Measurements from ENCODE around the gene PCSK6.
A peak's percentile ranks its signal among the peaks of the same experiment; 100 is the strongest.
"Not testable (repeated sequence)": the region's sequence is repeated elsewhere in the genome, so short reads cannot be mapped to it uniquely, and the experiment has no call there.

The PCSK6 gene

DNA sequence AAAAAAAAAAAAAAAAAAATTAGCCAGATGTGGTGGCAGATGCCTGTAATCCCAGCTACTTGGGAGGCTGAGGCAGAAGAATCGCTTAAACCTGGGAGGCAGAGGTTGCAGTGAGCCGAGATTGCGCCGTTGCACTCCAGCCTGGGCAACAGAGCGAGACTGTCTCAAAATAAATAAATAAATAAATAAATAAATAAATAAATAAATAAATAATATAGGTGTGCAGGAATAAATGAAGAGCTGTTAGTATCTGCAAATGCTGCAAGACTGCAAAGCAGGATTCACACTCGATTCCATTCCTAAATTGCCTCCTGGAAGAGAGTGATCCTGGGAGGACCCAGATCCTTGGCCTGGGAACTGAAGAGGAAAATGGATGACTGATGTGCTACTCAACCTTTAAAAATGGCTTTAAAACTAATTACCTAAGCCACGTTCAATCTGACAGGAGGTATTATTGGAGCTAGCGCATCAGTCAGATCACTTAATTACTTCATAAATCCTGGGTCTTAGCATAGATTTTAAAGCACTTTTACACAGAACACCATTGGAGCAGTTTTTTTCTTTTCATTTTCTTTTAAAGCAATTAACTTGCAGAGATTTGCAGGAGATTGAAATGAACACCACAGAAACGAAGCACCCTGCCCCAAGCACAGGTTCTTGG lies 132.9 kb downstream of the PCSK6 start:
- not testable (repeated sequence) for DNase-seq (ENCODE audit: low spot score)

DNA sequence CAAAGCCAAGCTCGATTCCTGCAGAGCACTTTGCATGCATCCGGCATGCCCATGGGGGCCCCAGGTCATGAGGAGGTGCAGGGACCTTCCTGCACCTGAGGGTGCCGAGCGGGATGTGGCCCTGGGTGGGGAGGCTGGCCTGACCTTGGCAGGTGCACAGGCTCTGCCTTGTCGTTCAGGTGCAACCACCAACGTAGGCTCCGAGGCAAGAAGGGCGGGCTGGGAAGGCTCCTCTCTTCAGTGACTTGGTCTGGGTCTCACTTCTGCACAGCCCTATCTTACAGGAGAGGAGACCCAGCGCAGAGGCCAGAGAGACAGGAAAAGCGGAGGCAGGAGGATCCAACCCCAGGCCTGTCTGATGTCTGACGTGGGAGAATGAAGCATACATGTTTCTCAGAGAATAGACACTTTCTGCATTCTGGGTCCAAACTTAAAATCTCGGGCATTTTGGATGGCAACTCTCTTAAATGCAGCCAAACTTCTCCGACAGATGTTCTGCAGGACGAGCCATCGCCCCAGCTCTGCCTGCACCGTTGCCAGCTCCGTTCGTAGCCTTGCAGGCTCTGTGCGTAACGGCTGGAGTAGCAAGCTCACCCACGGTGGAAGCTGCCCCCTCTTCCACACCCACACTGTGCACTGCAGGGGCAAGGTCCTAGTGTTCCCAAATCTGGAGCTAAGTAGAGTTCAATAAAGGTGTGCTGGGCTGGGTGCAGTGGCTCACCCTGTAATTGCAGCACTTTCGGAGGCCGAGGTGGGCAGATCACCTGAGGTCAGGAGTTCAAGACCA lies 133.6 kb downstream of the PCSK6 start:
- no peak for DNase-seq (ENCODE audit: low spot score)

DNA sequence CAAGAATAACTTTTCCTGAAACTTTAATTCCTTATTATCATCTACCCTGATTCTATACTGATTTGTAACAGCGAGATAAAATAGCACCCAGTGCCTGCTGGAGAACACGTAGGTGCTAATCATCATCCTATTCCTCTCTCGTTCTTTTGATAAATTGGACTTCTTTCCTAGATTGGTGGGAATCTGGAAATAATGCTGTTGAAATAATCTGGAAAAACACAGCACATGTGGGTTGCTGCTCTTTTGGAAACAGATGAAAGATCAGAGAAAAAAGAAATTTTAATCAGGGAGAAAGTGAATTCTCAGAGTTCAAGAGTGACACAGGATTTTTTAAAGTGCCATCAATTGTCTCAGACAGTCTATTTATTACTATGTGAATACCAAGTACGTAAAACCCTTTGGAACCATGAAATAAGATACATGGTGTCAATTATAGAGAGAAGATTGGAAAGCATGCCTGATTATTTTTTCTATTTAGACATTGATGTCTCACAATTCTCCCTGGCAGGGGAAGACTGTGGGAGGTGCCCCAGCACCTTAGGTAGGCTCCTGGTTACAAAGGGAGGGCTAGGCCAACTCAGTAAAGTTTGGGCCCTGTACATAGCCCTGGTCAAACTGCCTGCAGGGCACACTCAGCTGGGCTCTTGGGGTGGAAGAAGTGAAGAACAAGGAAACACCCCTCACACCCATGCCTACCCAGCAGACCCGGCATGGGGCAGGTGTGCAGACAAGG lies 134.4 kb downstream of the PCSK6 start:
- no peak for DNase-seq (ENCODE audit: low spot score)

DNA sequence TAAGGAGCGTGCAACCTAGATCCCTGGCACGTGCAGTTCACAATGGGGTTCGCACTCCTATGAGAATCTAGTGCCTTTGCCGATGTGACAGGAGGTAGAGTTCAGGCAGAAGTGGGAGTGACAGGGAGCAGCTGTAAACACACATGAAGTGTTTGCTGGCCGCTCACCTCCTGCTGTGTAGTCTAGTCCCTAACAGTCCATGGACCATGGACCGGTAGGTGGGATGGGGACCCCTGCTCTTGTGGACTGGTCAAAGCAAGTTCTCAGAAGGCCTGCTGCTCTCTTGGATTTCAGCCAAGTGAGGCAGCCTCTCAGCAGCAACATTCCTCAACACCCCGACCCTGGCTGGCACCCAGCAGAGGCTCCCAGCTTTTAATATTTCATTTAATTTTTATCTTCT lies 136.3 kb downstream of the PCSK6 start:
- DNase-seq (ENCODE audit: low spot score) = no peak

DNA sequence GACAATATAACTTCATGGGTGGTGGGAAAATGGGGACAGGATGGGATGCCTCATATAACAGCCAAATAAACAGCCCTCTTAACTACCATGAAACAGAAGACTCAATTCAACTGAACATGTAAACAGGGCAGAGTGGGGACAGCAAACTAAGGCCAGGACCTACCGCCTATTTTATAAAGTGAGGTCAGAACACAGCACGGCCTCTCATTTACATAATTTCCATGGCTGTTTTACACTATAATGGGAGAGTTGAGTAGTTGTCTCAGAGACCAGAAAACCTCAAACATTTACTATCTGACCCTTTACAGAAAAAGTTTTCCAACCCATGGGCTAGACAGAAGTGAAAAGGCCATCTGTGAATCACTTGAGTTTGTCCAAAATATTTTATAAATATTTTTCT lies 137.8 kb downstream of the PCSK6 start:
- no peak for DNase-seq (ENCODE audit: low spot score)

DNA sequence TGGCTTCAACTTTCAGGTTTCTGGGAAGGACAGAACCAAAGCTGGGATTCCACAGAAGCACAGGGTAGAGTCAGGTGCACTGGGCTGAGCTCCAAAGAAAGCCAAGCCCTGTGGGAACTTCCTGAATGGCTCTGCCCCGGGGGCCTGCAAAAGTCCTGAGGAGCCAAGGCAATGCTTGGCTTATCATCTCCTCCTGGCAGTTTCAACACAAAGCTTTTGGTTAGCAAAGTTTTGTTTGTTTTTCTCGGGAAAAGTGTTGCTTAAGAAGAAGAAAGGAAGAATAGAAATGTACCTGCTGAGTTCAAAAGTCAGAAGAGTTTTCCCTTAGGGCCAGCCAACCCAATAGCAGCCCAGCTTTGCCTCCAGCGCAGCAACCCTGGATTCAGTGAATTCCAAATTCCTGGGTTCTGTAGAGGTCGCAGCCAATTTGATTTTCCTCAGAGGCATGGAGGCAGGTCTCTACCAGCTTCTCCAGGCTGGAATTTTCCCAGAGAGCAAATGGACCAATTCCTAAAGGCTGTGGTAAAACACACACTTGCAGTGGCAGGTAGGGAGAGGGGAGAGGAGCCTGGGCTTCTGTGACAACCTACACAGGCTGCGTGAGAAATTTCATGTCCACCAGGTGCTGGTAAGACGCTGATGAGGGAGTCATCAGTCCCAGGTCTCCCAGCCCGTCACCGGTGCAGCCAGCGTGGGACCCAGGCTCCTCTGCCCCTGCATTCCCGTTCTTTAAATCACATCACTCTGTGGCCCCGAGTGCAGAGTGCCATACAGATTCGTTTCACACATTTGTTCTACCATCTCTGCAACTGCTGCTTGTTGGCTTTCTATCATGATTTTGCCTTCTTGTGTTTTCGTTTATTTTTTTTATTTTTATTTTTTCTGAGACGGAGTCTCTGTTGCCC lies 140.2 kb downstream of the PCSK6 start:
- DNase-seq (ENCODE audit: low spot score) = no peak

DNA sequence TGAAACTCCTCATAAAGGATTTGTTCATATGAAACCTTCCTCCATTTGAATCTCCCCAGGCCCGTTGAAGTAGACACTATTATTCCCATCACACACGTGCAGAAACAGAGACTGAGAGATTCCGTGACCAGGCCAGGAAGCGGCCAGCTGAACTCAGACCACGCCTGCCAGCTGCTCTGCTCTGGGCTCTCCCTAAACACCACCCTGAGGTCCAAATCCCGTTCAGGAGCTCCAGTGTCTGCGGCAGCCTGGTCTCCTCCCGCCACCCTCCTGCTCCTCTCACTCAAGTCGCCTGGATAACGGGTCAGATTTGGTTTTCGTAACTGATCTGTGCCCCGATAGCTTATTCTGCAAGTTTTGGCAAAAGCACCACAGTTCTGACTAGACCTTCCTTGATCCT lies 140.9 kb downstream of the PCSK6 start:
- DNase-seq (ENCODE audit: low spot score) = peak; percentile 46

DNA sequence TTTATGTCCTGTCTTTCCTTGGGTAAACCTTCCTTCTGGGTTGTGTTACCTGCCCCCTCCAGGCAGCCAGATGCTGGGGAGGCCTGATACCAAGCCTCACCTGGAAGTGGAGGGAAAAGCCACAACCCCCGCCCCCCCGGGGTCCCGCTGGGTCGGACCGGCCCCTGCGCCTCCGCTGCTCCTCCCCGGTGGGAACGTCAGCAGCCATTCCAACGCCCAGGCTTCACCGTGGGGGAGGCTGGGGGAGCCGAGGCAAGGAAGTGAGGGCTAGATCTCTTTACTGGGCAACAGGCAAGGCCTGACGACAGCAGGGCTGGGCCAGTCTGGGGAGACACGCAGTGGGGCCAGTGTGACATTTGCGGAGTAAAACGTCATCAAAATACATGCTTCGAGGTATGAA lies 141.5 kb downstream of the PCSK6 start:
- DNase-seq (ENCODE audit: low spot score) = no peak

DNA sequence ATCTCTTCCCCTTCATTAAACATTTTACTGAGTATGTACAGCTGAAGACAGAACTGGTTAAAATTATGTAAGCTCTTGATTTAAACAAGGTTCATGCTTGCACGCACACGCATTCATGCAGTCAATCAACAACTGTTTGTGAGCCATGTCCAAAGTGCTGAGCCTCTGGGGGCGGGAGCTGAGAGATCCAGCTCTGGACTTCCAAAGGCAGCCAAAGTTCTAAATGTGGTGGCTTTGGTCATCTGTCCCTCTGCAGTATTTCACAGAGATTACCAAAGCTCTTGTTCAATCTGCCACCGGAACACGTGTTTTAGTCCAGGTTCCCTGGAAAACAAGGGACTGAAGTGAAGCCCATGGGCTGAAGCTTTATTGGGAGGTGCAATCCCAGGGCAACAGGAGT lies 142.1 kb downstream of the PCSK6 start:
- no peak for DNase-seq (ENCODE audit: low spot score)

DNA sequence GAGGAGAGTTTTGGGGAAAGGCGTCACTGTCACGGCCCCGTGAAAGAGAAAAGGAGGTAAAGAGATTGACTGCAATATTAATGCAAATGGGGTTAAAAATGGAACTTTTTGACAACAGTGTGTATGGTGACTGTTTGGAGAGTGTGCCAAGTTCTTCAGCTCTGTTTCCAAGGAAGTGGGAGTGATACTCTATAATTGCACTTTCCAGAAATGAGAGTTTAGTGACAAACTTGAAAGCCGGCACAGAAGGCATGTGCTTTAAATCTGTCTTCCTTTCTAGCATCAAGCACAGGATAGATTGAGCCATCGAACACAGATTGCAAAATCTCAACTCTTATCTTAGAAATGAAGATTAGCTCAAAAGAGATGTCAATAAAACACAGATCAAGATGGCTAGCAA lies 142.6 kb downstream of the PCSK6 start:
- no peak for DNase-seq (ENCODE audit: low spot score)

DNA sequence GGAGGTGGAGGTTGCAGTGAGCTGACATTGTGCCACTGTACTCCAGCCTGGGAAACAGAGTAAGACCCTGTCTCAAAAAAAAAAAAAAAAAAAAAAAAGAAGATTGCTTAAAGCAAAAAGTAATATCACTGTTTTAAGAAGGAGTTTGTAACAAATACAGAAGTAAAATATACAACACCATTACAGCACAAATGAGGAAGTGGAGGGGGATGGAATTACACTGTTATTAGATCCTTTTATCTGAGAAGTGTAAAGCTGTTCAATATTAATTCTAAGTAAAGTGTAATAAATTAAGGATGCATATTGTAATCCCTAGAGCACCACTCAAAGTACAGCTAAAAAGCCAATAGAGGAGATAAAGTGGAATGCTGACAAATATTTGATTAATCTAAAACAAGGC lies 147.5 kb downstream of the PCSK6 start:
- DNase-seq (ENCODE audit: low spot score) = no peak

DNA sequence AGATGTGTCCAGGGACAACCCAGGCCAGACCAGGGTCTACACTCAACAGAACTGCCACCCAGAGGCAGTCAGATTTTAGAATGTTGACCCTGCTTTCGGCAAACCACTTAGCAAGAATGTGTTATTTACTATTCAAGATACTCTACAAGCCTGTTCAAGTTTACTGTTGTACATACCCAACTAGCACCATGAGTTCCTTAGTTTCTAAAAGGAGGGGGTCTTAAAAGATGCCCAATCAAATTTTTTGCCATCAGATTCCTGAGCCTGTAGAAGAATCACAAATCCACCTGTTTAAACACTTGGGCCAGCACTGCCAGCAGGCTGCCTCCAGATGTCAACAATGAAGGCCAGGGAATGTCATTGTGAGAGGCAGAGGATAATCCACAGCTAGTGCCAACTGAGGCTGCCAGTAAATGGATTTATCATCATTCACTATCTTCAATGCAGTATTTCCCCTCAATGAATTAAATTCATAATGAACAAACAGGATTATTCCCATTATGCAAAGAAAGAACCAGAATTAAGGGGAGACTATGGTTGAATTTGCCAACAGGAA lies 150.9 kb downstream of the PCSK6 start:
- DNase-seq (ENCODE audit: low spot score) = no peak

DNA sequence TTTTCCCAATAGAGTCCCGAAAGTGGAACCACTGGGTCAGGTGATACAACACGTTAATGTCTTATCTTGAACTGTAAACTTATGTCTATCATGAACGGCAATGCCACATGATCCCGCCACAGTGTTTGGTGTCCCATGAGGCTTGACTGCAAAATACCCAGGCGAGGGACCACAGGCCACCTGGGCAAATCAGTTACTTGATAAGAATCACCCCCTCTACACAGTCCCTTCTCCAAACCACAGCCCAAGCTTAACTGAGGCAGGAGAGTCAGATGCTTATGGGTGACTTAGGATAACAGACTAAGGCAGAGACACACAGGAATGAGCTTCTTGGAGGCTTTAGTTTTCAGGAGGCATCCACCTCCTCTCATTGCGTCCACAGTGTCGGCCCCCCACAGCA lies 151.5 kb downstream of the PCSK6 start:
- DNase-seq (ENCODE audit: low spot score) = no peak

DNA sequence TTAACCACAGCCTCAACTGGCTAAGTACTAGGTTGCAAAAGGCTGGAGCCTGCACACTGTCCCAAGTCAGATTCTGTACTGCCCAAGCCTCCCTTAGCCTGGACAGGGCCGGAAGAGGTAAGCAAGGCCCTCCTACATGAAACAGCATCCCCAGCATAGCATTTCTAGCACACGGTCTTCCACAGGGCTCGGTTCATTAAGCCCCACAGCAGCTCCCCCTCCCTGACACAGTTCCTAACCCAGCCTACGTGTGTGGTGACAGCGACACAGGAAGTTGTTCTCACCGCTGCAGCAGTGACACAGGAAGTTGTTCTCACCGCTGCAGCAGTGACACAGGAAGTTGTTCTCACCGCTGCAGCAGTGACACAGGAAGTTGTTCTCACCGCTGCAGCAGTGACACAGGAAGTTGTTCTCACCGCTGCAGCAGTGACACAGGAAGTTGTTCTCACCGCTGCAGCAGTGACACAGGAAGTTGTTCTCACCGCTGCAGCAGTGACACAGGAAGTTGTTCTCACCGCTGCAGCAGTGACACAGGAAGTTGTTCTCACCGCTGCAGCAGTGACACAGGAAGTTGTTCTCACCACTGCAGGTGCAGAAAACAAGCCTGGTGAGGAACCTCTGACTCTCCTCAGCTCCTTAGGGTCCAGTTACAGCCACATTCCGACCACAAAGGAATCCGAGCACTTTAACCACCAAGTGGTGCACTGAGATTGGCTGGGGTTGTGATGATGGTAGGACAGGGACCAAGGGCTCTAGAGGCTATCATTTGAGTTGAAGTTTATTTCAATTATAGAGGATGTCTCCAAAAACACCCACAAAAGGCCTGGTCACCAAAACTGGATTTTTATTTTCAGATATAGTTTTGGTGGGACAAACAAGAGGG lies 155.4 kb downstream of the PCSK6 start:
- DNase-seq (ENCODE audit: low spot score) = not testable (repeated sequence)

DNA sequence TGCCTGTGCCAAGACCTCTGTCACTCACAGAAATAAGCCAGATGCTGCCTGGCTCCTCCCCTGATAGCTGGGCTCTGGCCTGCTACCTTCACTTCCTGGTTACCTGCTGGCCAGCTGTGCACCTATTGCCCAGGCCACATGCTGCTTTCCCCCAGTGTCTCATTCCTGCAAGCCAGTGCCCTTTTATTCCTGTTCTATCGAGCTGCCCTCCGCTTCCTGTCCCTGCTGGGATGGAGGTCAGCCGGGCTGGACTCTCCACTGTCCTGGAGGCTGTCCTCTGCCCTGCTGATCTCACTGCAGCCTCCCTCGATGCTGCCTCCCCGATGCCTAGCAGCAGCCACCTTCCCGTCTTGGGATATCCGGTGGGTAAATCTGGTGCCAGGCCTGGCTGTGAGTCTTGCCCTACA lies 157.4 kb downstream of the PCSK6 start:
- no peak for DNase-seq (ENCODE audit: low spot score)

DNA sequence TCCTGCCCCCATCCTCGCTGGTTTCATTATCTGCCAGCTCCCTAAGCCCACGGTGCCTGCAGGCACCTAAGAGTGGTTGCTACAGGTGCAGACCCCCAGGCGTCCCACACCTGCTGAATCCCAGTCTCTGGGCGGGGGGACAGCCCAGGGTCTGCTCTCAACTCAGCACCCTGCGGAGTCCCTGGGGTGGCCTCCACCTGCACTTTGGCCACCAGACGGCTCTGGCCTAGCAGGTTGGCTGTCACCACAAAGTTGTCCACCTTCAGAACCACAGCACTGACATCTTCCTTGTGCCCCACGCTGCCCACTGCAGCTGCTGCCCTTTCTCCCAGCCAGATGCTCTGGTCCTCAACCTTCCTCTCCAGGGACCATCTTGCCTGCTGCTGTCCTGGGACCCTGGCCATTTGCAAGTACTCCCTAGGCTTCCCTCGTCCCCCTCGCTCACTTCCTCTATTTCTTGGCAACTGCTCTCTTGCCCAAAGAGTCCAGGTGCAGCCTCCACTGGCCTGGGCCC lies 159.6 kb downstream of the PCSK6 start:
- DNase-seq (ENCODE audit: low spot score) = no peak

DNA sequence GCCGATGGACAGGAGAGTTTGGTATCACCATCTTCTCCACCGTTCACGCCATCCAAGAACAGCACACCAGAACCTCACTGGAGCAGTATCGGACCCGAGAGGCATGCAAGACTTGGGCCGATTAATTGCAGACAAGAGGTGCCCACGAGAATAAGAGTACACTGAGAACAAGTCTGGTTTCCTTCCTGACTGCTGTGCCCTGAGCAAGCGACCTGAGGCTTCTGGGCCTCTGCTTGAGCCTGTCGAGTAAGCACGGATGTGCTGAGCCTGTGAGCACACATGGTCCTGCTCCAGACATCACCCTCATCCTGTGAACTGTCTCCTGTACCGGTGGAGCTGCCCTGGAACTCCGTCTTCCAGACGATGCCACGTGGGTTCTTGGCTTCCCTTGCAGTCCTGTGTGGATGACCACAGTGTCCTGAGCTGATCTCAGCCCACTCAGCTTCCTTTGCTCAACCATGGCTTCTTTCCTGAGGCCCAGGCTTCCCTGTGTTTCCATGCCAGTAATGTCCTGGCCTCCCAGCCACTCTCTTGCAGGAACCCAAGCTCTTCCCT lies 160.1 kb downstream of the PCSK6 start:
- no peak for DNase-seq (ENCODE audit: low spot score)

DNA sequence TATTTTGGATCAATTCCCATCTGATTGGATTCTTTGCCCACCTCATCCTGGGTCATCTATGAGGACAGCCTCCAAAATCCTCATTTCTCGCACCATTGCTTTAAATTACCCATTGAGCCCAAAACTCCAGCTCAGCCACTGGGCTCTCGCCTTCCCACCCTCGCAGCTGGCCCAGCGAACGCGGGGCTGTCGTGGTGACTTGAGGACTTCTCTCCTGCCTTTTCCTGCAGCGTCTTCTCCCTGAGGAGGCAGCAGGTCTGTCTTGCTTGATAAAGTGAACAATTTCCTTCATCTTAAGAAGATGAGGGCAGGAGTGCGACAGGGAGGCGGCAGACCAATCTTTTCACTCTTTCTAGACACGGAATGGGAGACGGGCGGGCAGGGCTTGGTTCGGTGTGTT lies 161.5 kb downstream of the PCSK6 start:
- DNase-seq (ENCODE audit: low spot score) = no peak

DNA sequence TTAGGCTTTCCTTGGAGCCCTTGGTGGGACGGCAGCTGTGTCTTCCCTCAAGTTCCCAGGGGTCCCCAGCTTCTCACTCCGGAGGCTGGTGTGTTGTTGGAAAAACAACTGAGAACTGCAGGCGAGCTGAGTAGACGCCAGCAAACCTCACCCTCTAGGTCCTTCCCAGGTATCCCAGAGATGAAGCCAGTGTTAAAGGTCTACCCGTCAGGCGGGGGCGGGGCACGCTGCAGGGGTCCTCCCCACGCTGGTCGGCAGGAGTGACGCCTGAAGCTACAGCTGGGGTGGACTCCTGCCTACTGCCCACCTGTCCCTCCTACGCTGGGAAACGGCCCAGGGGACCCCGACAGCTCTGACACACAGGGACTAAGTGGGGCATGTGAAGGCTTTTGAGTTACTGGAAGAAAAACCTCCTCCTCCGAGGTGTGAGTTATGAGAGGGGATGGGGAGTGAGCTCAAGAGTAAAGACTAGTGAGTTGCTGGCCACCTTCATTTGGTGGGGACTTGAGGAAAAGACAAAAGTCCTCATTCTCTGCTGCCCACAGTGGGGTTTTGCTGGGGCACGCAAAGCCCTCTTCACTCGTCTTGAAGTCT lies 162.3 kb downstream of the PCSK6 start:
- no peak for DNase-seq (ENCODE audit: low spot score)

Data from ecto neural progenitor cell (in vitro differentiated cells).